NCI-H1417 treated with DMSO at 0.1 percent for 48 hours (cell line): ENCODE measurements around the gene KCNK17.
A peak's percentile ranks its signal among the peaks of the same experiment; 100 is the strongest.

Source experiments
- DNase-seq: peaks from one replicate; lab custom pipeline; 2025; lab: John Stamatoyannopoulos, UW

Gene KCNK17

DNA sequence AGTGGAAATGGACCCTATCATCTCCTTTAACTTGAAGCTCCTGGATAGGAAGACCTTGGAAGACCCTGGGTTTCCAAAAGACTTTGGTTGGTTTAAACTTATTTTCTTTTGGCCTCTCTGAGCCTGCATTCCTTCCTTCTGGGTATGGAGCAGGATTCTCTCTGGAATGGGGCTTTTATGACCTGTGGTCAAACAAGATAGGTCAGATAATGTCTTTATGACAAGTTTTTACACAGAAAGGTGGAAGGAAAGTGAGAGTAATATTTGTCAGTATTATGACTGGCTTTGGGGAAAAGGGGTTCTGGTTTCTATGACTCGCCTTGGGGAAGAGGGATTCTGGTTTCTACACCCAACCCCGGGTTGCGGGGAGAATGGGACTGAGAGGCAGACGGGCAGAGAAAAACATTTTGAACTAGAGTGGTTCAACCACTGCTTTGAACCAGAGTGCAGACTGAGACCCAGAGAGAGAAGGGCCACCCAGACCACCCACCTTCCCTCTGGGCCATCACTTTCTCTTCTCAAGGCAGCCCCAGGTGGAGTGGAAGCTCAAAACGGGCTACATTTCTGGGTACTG, 47.4 kb downstream of the KCNK17 start:
- DNase-seq, result no peak

DNA sequence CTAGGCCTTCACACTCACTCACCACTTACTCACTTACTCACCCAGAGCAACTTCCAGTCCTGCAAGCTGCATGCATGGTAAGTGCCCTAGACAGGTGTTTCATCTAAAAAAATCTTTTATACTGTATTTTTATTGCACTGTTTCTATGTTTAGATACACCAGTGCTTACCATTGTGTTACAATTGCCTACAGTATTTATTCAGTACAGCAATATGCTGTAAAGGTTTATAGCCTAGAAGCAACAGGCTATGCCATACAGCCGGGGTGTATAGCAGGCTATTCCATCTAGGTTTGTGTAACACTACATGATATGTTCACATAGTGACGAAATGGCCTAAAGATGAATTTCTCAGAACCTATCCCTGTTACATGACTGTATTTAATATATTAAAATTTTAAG, 47.8 kb downstream of the KCNK17 start:
- DNase-seq, result no peak

DNA sequence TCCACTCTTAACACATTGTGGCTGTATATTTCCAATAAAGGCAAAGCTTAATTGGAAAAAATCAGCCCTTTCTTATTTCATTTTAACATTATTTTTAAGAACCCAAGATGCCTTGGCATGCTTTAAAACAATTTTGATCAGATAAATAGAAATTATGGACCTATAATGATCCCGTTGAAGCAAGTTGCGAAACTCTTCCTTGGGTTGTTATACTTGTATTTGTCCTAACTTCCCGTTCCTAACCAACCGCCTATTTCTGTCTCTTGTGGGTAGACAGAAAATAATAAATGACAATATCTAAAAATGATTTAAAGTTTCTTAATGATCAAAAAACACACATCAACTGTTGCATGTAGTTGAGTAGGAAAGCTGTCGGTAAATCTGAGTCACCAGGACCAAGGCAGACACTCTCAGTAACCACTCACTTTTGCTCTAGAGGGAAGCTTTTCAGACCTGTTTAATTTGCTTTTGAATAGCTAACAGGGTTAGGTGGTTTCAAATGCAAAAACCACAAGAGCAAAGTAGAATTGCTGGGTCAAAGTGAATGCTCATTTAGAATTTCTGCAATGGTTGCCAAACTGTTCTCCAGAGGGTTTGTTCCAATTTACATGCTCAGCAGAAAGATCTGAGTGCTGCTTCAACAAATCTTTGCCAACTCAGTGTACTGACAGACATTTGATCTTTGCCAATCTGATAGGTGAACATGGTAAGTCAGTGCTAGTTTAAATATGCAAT, 50.7 kb downstream of the KCNK17 start:
- DNase-seq, result no peak

DNA sequence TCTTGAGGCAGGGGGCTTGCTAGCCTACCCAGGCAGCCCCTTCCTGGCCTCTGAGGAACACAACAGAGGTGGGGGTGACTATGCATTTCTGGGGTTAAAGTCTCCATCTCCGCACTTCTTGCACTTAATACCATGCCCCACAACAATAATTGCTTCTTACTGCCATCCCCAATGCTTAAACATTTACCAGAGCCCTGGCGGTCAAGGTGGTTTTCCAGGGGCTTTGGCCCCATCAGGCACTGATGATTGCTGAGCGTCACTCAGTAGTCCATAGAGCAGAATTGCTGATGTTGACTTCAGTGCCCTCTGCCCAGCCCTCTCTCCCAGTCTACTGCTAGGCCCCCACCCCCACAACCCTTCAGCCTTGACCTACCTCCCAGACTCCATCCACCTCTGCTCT, 52.5 kb downstream of the KCNK17 start:
- DNase-seq, result no peak

DNA sequence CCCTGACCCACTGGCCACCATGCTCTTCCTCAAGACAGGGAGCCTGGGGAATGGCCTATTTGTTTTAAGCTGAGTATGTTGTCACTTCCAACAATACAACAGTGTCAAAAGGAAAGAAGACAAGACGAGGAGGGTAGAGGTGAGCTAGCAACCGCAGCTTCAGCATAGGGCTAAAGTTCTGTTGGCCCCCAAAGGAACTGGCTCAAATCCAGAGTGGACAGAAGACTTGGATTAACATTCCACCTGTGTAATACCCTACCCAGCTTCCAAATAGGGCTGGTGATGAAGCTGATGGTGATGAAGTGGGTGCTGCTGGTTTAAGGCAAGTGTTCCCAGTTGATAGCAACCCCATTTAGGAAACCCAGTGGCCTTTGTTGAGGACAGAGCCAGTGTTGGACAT, 53.3 kb downstream of the KCNK17 start:
- DNase-seq, result no peak

DNA sequence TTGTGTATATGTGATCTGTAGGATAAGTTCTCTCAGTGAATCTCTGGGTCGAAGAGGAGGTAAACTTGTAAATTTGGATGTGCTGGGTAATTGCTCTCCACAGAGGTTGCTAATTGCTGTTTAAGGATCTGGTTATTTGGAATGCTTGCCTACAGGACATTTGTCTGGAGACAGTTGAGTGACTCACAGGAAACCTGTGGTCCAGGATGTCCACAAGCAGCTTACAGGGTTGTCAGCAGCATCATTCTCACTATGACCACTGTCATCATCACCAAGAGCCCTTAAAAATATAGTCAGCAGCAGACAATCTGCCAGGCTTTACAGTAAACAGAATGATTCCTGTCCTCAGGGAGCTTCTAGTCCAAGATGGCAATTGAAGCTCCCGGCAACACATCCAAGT, 53.8 kb downstream of the KCNK17 start:
- no peak for DNase-seq

DNA sequence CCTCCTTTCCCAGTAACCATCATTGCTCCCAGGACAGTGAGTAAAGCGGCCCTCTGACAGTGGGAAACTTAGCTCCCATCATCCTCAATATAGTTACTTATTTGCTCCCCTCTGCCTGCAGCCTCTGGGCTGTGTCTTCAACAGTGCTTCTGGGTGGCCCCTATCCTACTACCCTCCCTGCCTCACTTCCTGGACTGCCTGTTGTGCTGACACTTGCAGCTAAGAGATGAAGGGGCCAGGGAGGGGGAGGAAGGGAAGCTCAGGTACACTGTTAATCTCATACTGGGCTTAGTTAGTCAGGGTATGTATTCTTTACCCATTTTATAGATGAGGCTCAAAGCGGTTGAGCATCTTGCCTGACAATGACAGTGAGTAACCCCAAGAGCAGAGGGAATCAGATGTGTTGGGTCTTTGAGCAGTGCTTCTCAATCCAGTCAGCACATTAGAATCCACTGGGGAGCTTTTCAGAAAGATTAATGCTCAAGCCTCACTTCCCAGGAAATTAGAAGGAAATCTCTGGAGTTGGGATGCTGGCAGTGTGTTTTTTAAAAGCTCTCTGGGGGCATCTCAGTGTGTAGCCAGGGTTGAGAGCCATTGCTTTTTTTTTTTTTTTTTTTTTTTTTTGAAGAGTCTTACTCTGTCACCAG, 57.8 kb downstream of the KCNK17 start:
- no peak for DNase-seq

DNA sequence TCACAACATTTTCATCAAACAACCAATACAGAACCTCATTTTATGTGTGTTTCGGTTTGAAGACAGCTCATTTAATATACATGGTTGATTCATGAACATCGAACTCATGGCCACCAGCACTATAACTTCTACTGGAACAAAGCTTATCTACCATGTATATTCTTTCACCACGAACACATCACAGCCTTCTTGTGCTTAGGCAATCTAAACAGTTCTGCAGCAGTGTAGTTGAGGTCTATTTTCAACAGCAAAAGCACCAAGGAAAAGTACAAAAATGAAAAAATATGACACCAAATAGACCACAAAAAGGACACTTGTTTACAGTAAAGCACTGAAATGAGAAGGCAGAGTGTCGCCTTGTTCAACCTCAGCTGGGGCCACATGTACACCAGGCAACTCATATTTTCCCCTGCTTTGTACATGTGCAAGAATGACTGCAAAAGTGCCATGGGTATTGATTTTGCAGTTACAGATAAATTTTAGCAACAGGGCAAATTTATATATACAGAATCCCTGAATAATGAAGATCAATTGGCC, 59.2 kb downstream of the KCNK17 start:
- no peak for DNase-seq

DNA sequence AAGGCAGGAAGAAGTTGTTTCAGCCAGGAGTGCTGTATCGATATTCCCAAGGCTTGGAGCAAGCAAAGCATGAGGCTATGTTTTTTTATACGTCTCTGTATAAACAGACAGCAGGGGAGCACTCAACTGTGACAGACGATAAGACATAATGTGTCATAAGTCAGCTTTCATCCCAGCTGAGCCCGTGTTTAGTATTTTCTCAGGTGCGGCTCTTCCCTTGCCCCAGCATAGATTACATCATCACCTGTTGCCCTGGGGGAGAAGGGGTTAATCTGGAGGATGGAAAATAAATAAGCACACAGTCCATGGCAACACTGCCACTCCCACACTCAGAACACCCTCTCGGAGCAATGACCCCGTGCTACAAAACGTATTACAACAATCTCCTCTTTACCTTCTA, 62.8 kb downstream of the KCNK17 start:
- peak; percentile 44 for DNase-seq

DNA sequence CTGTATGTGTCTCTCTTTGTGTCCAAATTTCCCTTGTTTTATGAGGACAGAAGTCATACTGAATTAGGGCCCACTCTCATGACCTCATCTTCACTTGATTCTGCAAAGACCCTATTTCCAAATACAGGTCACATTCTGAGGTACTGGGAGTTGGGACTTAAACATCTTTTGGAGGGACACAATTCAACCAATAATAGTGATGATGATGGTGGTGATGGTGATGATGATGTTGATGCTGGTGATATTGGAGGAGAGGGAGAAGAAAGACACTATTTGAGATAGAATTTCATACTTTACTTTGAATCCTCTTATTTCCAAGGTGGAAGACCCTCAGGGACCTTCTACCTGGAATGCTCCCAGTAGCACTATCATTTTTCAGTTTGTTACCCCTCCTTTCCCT, 63.7 kb downstream of the KCNK17 start:
- no peak for DNase-seq

DNA sequence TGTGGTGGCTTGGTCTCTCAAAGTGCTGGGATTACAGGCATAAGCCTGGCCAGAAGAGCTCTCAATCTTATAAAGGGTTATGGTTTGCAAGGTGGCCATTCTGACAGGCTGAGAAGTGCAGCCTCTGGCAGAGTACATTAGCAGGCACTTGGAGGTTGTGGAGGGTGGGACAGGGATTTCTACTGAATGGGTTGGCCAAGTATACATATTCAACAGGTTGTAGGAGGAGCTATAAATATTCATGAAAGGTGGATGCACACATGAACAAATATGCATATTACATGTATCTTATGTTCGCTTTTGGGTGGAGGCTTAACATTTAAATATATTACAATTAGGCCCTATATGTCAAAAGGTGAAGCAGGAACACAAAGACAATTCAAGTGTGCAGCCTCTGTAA, 64.9 kb downstream of the KCNK17 start:
- DNase-seq, result no peak
